OCI-LY7 (cell line): ENCODE measurements around the gene JAM2. TPM values are rescaled to one million over a fixed set of nuclear protein-coding genes. Genes with fewer than 3 reads are reported as not detected.

Experiments used
- Bru-seq: library from RNA; stranded (reverse); fragments of 400-500 nt; gene quantifications from one replicate; lab custom pipeline; 2021; lab: Mats Ljungman, UMichigan
- BruChase-seq, 2 experiments: library from RNA; stranded (reverse); fragments of 400-500 nt; gene quantifications; one replicate each; lab custom pipeline; 2021; lab: Mats Ljungman, UMichigan
- BruUV-seq: library from RNA; stranded (reverse); fragments of 400-500 nt; replicated peaks from 2 replicates; lab custom pipeline; 2021; lab: Mats Ljungman, UMichigan
- CTCF ChIA-PET: fragments of 300-600 bp; sonication (Branson Sonifier 250); formaldehyde crosslinking; loops from one replicate; lab custom pipeline; 2022; ENCODE audit warnings: antibody characterized with exemption; ENCODE audit not compliant: unreplicated experiment; lab: Charles Lee
- POLR2A ChIA-PET: fragments of 300-600 bp; sonication (Branson Sonifier 250); formaldehyde crosslinking; loops from one replicate; lab custom pipeline; 2022; ENCODE audit warnings: antibody characterized with exemption; lab: Charles Lee
- DNase-seq: peaks from one replicate; pipeline ENCODE4 v3.0.0-alpha.2; 2015; ENCODE audit warnings: low spot score
- H2AFZ ChIP-seq: fragments of 200-600 bp; sonication (generic), shearing (Covaris generic); 2 replicates; pipeline ENCODE4 v1.6.1; 2014; ENCODE audit warnings: mild to moderate bottlenecking, antibody characterized with exemption, low read length, moderate library complexity
- H3K27ac ChIP-seq: fragments of 200-600 bp; sonication (generic); 2 replicates; pipeline ENCODE4 v1.5.1; 2014; ENCODE audit warnings: mixed run types, low read depth, mild to moderate bottlenecking, moderate library complexity, low read length, inconsistent platforms; ENCODE audit not compliant: poor library complexity, severe bottlenecking
- H3K36me3 ChIP-seq: fragments of 200-600 bp; sonication (generic); 2 replicates; pipeline ENCODE4 v1.6.1; 2014; ENCODE audit warnings: mild to moderate bottlenecking, antibody characterized with exemption, low read length, moderate library complexity, mixed read lengths; ENCODE audit not compliant: insufficient read depth
- H3K4me1 ChIP-seq: fragments of 200-600 bp; sonication (generic); 2 replicates; pipeline ENCODE4 v1.5.1; 2014; ENCODE audit warnings: mild to moderate bottlenecking, low read length; ENCODE audit not compliant: insufficient read depth, poor library complexity, severe bottlenecking
- H3K4me2 ChIP-seq: fragments of 200-600 bp; sonication (generic); 2 replicates; pipeline ENCODE4 v1.6.1; 2014; ENCODE audit warnings: mild to moderate bottlenecking, low read length
- H3K4me3 ChIP-seq: fragments of 200-600 bp; sonication (generic); 2 replicates; pipeline ENCODE4 v1.5.1; 2014; ENCODE audit warnings: mild to moderate bottlenecking, low read depth, low read length; ENCODE audit not compliant: poor library complexity, severe bottlenecking
- H3K79me2 ChIP-seq: fragments of 200-600 bp; sonication (generic); 2 replicates; pipeline ENCODE4 v1.6.1; 2016; ENCODE audit warnings: low read depth, mild to moderate bottlenecking, low read length, moderate library complexity, mixed read lengths; ENCODE audit not compliant: insufficient read depth
- H3K9me2 ChIP-seq: fragments of 200-600 bp; sonication (generic); 2 replicates; pipeline ENCODE4 v1.6.1; 2016; ENCODE audit warnings: mild to moderate bottlenecking, low read length, mixed read lengths; ENCODE audit not compliant: insufficient read depth
- H3K9me3 ChIP-seq: fragments of 200-600 bp; sonication (generic); 2 replicates; pipeline ENCODE4 v1.6.1; 2014; ENCODE audit warnings: mild to moderate bottlenecking, mixed run types, low read length, mixed read lengths
- H4K20me1 ChIP-seq: fragments of 200-600 bp; sonication (generic); 2 replicates; pipeline ENCODE4 v1.6.1; 2014; ENCODE audit warnings: mild to moderate bottlenecking, antibody characterized with exemption, low read length, moderate library complexity, mixed read lengths; ENCODE audit not compliant: insufficient read depth
- EZH2phosphoT487 ChIP-seq: fragments of 200-600 bp; sonication (generic); IDR thresholded peaks from 2 replicates; pipeline ENCODE4 v1.6.1; 2018; ENCODE audit warnings: low read depth, borderline replicate concordance, mild to moderate bottlenecking, mixed run types, antibody characterized with exemption, low read length, moderate library complexity, mixed read lengths
- intact Hi-C: fragments of 100-400 bp; cut with micrococcal nuclease; formaldehyde crosslinking; loops from one replicate; pipeline ENCODE4 v1.10.0; 2022; ENCODE audit not compliant: unreplicated experiment
- long read RNA-seq: library from polyadenylated mRNA; stranded (forward); transcript quantifications from one replicate; pipeline ENCODE4 v2.0.0, GENCODE V29; 2022
- total RNA-seq, 2 experiments: library from RNA; depleted of rRNA in 1 of 2; stranded (reverse); fragments of >200 nt in 1 of 2; shearing (Covaris generic) in 1 of 2; gene quantifications; 2 replicates each; pipeline ENCODE4 v1.2.3, GENCODE V29; 2014 to 2022
- TF ChIP-seq, protein P1 (sequence below): fragments of 200-600 bp; sonication (generic); conservative IDR thresholded peaks from 2 replicates; pipeline ENCODE4 v1.5.1; 2014; ENCODE audit warnings: mild to moderate bottlenecking, antibody characterized with exemption, low read length, moderate library complexity, mixed read lengths

The JAM2 gene, protein sequence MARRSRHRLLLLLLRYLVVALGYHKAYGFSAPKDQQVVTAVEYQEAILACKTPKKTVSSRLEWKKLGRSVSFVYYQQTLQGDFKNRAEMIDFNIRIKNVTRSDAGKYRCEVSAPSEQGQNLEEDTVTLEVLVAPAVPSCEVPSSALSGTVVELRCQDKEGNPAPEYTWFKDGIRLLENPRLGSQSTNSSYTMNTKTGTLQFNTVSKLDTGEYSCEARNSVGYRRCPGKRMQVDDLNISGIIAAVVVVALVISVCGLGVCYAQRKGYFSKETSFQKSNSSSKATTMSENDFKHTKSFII
- total RNA-seq (2014; rRNA removed; shearing (Covaris generic)), result 0.36 and 1.2 TPM in 2 replicates
- 1.4 and 1.7 TPM in 2 replicates for total RNA-seq (2022)
- percentile 30 among the genes with signal in this experiment for Bru-seq, nascent RNA
- BruChase-seq, experiment 1, labeled RNA remaining after a 6-hour chase, result percentile 29 among the genes with signal in this experiment
- BruChase-seq, experiment 2, labeled RNA remaining after a 2-hour chase, result percentile 32 among the genes with signal in this experiment
- long read RNA-seq, partial matches to known transcripts, result 0 of 1 reads
- long read RNA-seq, other reads (novel, unspliced or antisense), result 1 of 1 reads

DNA sequence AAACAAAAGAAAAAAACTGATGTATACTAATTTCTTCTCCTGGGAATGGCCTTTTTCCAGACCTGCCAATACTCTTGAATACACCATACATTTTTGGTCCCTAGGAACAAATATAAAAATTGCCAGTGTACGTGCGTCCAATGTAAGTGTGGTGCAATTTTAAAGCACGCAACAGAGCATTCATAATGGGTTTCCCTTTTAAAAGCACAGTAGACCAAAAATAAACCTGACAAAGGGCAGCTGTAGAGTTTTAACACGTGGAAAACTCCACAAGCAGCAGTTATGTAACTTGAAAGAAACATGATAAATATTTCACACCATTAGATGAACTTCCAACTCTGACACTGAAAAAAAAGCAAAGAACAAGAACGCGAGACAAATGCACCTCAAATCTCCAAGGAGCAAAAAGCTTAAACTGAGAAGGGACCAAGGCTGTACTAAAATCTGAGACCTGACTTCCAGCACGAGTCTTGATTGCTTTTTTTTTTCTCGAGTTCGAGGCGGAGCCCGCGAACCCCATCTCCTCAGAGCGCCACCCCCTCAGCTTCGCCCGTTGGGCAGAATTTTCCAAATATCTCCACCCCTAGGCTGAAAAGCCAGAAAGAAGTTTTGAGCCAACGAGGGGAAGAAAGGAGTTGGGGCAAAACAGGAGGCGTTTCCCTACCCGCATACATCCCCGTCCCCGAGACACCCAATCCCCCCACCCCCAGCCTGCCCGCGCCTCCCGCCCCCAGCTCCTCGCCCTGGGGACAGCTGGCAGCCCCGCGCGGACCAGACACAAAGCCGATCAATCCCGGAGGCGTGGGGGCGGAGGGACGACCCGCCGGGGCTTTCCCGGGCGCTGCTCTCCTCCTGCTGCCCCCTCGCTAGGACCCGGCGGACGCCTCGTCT lies at the start of gene JAM2:
JAM2 (plus strand) TSS at position 599 of the 891 bp plus-strand sequence. CDS start 564 bp downstream, outside the sequence.
- no TSS peak for BruUV-seq
- peak within 1 kb of the TSS; percentile 87 for H2AFZ ChIP-seq

DNA sequence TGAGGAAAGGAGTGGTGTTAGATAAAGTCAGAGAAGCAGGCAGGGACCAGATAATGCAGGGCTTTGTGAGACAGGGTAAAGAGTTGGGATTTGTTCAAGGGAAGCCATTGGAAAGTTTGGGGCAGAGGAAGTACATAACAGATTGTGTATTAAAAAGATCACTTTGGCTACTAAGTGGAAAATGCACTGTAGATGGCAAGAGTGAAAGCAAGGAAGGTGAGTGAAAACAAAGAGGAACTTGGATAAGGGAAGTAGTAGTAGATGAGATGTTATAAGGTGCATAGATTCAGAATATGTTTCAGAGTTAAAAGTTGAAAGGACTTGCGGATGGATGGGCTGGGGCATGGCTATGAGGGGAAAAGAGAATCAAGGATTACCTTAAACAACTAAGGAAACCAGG lies 49.2 kb upstream of the JAM2 start:
- no peaks in the 10 kb centered on the region for H3K79me2 ChIP-seq
- H3K9me2 ChIP-seq, result no peaks in the 10 kb centered on the region
- no peaks in the 10 kb centered on the region for H3K9me3 ChIP-seq
- intact Hi-C loops, result no loop called here
- no peaks in the 10 kb centered on the region for H3K4me1 ChIP-seq
- POLR2A ChIA-PET, result interaction anchor here (0.5 to 1.0 kb wide), 3 partner anchors 66 to 114 kb away, joined by 3 to 4 read pairs (median 3); no protein-coding TSS in a partner anchor
- TF ChIP-seq EZH2phosphoT487, result no peak
- TF ChIP-seq, protein P1, sequence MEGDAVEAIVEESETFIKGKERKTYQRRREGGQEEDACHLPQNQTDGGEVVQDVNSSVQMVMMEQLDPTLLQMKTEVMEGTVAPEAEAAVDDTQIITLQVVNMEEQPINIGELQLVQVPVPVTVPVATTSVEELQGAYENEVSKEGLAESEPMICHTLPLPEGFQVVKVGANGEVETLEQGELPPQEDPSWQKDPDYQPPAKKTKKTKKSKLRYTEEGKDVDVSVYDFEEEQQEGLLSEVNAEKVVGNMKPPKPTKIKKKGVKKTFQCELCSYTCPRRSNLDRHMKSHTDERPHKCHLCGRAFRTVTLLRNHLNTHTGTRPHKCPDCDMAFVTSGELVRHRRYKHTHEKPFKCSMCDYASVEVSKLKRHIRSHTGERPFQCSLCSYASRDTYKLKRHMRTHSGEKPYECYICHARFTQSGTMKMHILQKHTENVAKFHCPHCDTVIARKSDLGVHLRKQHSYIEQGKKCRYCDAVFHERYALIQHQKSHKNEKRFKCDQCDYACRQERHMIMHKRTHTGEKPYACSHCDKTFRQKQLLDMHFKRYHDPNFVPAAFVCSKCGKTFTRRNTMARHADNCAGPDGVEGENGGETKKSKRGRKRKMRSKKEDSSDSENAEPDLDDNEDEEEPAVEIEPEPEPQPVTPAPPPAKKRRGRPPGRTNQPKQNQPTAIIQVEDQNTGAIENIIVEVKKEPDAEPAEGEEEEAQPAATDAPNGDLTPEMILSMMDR, result no peak
- H3K27ac ChIP-seq, result no peak overlapping the region
- H4K20me1 ChIP-seq, result no peaks in the 10 kb centered on the region
- peaks cover 96% of the 10 kb centered on the region for H3K36me3 ChIP-seq
- no peak overlapping the region for H3K4me3 ChIP-seq
- no peak for DNase-seq
- CTCF ChIA-PET, result no interaction called here
- H3K4me2 ChIP-seq, result no peak overlapping the region
- H2AFZ ChIP-seq, result no peak overlapping the region
- no TSS peak for BruUV-seq

More for the DNA sequence above, at the start of gene JAM2:
- H3K9me3 ChIP-seq, result no peaks in the 10 kb centered on the region
- peaks cover 19% of the 10 kb centered on the region for H3K4me1 ChIP-seq
- no peaks in the 10 kb centered on the region for H3K9me2 ChIP-seq
- peak within 1 kb of the TSS; percentile 92 for H3K4me2 ChIP-seq
- H3K36me3 ChIP-seq, result no peaks in the 10 kb centered on the region
- ChIA-PET CTCF (interaction anchor here (0.6 kb wide), 1 partner anchor 18 kb away, joined by 3 read pairs; no protein-coding TSS in a partner anchor), POLR2A (interaction anchor here (0.7 to 1.9 kb wide), 6 partner anchors 8 to 97 kb away, joined by 3 to 5 read pairs (median 4); no protein-coding TSS in a partner anchor)
- no peaks in the 10 kb centered on the region for H3K79me2 ChIP-seq
- H4K20me1 ChIP-seq, result no peaks in the 10 kb centered on the region; the same call in 1 of the 2 replicates
- no peak within 1 kb of the TSS for H3K27ac ChIP-seq
- TF ChIP-seq, protein P1, result no peak
- TF ChIP-seq EZH2phosphoT487, result no peak
- DNase-seq, result peak; percentile 24
- H3K4me3 ChIP-seq, result peak within 1 kb of the TSS; percentile 70
- intact Hi-C loops, result loop anchor here (1.0 to 5.0 kb wide), 3 partner anchors 31 to 96 kb away; partner anchors contain the start of genes ATP5PF and GABPA
